ENCODE results near the gene AP3S1.

GRCh38 chr5:115829913-115830312 lies 11.8 kb upstream of the AP3S1 start:
- no peak for TF ChIP-seq CTCF (conservative IDR thresholded peaks at IDR 0.05; ENCODE audit: low read length)
- TF ChIP-seq EZH2phosphoT487 (IDR thresholded peaks at IDR 0.05; ENCODE audit: borderline replicate concordance, low read depth, low read length): no peak

Measured in OCI-LY7 (cell line).